OCI-LY3 (cell line): Measurements from ENCODE around the gene SMIM41.

Experiments
- H2AFZ ChIP-seq: fragments of 200-600, 300-600 bp; shearing (Covaris generic); 2 replicates; pipeline ENCODE4 v1.6.0; 2014; ENCODE audit warnings: antibody characterized with exemption, low read depth, low read length
- H3K27ac ChIP-seq: fragments of 200-600, 300-600 bp; sonication (generic); 2 replicates; pipeline ENCODE4 v1.5.1; 2014; ENCODE audit warnings: mild to moderate bottlenecking, low read length, moderate library complexity, mixed read lengths
- H3K27me3 ChIP-seq: fragments of 200-600, 300-600 bp; sonication (generic); 2 replicates; pipeline ENCODE4 v1.6.1; 2014; ENCODE audit warnings: low read depth, low read length, mixed read lengths
- H3K36me3 ChIP-seq: fragments of 200-600, 300-600 bp; sonication (generic); replicated peaks from 2 replicates; pipeline ENCODE3; 2014; ENCODE audit warnings: low read depth, low read length, mixed read lengths
- H3K4me1 ChIP-seq: fragments of 300-600, 200-600 bp; sonication (generic); 2 replicates; pipeline ENCODE4 v1.6.1; 2014; ENCODE audit warnings: low read length, mixed read lengths
- H3K4me2 ChIP-seq: fragments of 200-600, 300-600 bp; sonication (generic); 2 replicates; pipeline ENCODE4 v1.6.1; 2014; ENCODE audit warnings: low read length, mixed read lengths
- H3K4me3 ChIP-seq: fragments of 300-600, 200-600 bp; sonication (generic); 2 replicates; pipeline ENCODE4 v1.5.1; 2014; ENCODE audit warnings: antibody characterized with exemption, mild to moderate bottlenecking, low read length, moderate library complexity
- H3K79me2 ChIP-seq: fragments of 300-600, 200-600 bp; shearing (Covaris generic); 2 replicates; pipeline ENCODE4 v1.6.1; 2014; ENCODE audit warnings: mild to moderate bottlenecking, low read length, mixed read lengths
- H3K9ac ChIP-seq: fragments of 300-600, 200-600 bp; shearing (Covaris generic); 2 replicates; pipeline ENCODE4 v1.6.0; 2014; ENCODE audit warnings: mild to moderate bottlenecking, low read length, moderate library complexity
- H3K9me3 ChIP-seq: fragments of 200-600, 300-600 bp; shearing (Covaris generic); 2 replicates; pipeline ENCODE4 v1.6.1; 2014; ENCODE audit warnings: low read length, mixed read lengths; ENCODE audit not compliant: insufficient read depth
- H4K20me1 ChIP-seq: fragments of 200-600, 300-600 bp; sonication (generic); 2 replicates; pipeline ENCODE4 v1.6.1; 2016; ENCODE audit warnings: low read length, mixed read lengths; ENCODE audit not compliant: insufficient read depth
- CTCF ChIP-seq: fragments of 200-600, 300-600 bp; sonication (generic); IDR thresholded peaks from 2 replicates; pipeline ENCODE4 v1.5.1; 2014; ENCODE audit warnings: antibody characterized with exemption, low read length, low read depth
- EZH2phosphoT487 ChIP-seq: fragments of 200-600 bp; shearing (Covaris generic); IDR thresholded peaks from 2 replicates; pipeline ENCODE4 v1.6.1; 2018; ENCODE audit warnings: antibody characterized with exemption, mixed run types, low read depth

Gene SMIM41

GRCh38 chr12:52126050-52126604 lies 46.6 kb downstream of the SMIM41 start:
- Histone ChIP-seq H4K20me1 (no peaks in the 10 kb centered on the region), H3K4me3 (no peak overlapping the region), H2AFZ (no peak overlapping the region), H3K4me2 (no peak overlapping the region), H3K4me1 (peaks cover 31% of the 10 kb centered on the region), H3K9me3 (no peaks in the 10 kb centered on the region), H3K27ac (no peak overlapping the region), H3K36me3 (no peaks in the 10 kb centered on the region), H3K27me3 (no peaks in the 10 kb centered on the region), H3K79me2 (no peaks in the 10 kb centered on the region), H3K9ac (no peak overlapping the region)
- TF ChIP-seq EZH2phosphoT487, result no peak
- no peak for TF ChIP-seq CTCF

- Histone ChIP-seq H3K9ac (no peak overlapping the region), H4K20me1 (no peaks in the 10 kb centered on the region), H3K36me3 (no peaks in the 10 kb centered on the region), H3K4me3 (no peak overlapping the region), H3K79me2 (no peaks in the 10 kb centered on the region), H2AFZ (no peak overlapping the region), H3K9me3 (no peaks in the 10 kb centered on the region), H3K4me2 (no peak overlapping the region), H3K27me3 (peaks cover 4% of the 10 kb centered on the region; the same call in 1 of the 2 replicates), H3K4me1 (peaks cover 24% of the 10 kb centered on the region), H3K27ac (no peak overlapping the region)
- TF ChIP-seq CTCF, result no peak
- TF ChIP-seq EZH2phosphoT487, result no peak
Measured at GRCh38 chr12:52126605-52127578, 47.4 kb downstream of the SMIM41 start.

GRCh38 chr12:52127683-52128450 lies 48.4 kb downstream of the SMIM41 start:
- H3K4me1 ChIP-seq, result peaks cover 14% of the 10 kb centered on the region
- no peak for TF ChIP-seq EZH2phosphoT487
- TF ChIP-seq CTCF, result no peak
- no peaks in the 10 kb centered on the region for H3K36me3 ChIP-seq
- H3K27ac ChIP-seq, result no peak overlapping the region
- peak overlapping the region; percentile 39; the same call in 1 of the 2 replicates for H2AFZ ChIP-seq
- peaks cover 14% of the 10 kb centered on the region for H3K27me3 ChIP-seq
- no peak overlapping the region for H3K4me2 ChIP-seq
- no peak overlapping the region for H3K9ac ChIP-seq
- no peaks in the 10 kb centered on the region for H4K20me1 ChIP-seq
- no peak overlapping the region for H3K4me3 ChIP-seq
- H3K79me2 ChIP-seq, result no peaks in the 10 kb centered on the region
- no peaks in the 10 kb centered on the region for H3K9me3 ChIP-seq

GRCh38 chr12:52130711-52131110 lies 51.2 kb downstream of the SMIM41 start:
- H3K36me3 ChIP-seq, result no peaks in the 10 kb centered on the region
- H3K4me1 ChIP-seq, result no peaks in the 10 kb centered on the region
- no peak overlapping the region for H2AFZ ChIP-seq
- peaks cover 14% of the 10 kb centered on the region for H3K27me3 ChIP-seq
- H3K4me3 ChIP-seq, result no peak overlapping the region
- no peaks in the 10 kb centered on the region for H4K20me1 ChIP-seq
- H3K4me2 ChIP-seq, result no peak overlapping the region
- no peak overlapping the region for H3K9ac ChIP-seq
- no peak for TF ChIP-seq EZH2phosphoT487
- TF ChIP-seq CTCF, result no peak
- H3K27ac ChIP-seq, result no peak overlapping the region
- H3K79me2 ChIP-seq, result no peaks in the 10 kb centered on the region
- no peaks in the 10 kb centered on the region for H3K9me3 ChIP-seq
